K562 (cell line): ENCODE data around the gene ATAD3C. TPM values are rescaled to one million over a fixed set of nuclear protein-coding genes. Genes with fewer than 3 reads are reported as not detected.

Experiments
- ATF1 ChIP-seq, 2 experiments: fragments of 450-650 bp in 1 of 2; IDR thresholded peaks; 2 replicates each; pipeline ENCODE4 v1.6.1; 2016; ENCODE audit warnings: missing compliant biosample characterization in 1 of 2, missing genetic modification characterization in 1 of 2
- CCAR2 ChIP-seq: fragments of 200-400 bp; formaldehyde crosslinking; IDR thresholded peaks from 2 replicates; pipeline ENCODE4 v1.6.1; 2017; ENCODE audit warnings: mild to moderate bottlenecking, low read depth, low read length
- ELF4 ChIP-seq: fragments of 450-650 bp; formaldehyde crosslinking; IDR thresholded peaks from 2 replicates; pipeline ENCODE4 v1.4.0; 2022; ENCODE audit warnings: missing genetic modification characterization
- FIP1L1 ChIP-seq: fragments of 200-400 bp; formaldehyde crosslinking; IDR thresholded peaks from 2 replicates; pipeline ENCODE4 v1.6.1; 2018; ENCODE audit warnings: mild to moderate bottlenecking, low read depth, low read length; ENCODE audit not compliant: poor library complexity, severe bottlenecking
- HMGN3 ChIP-seq: IDR thresholded peaks from 2 replicates; pipeline ENCODE4 v1.6.1; 2011; ENCODE audit warnings: borderline replicate concordance, low read depth, mild to moderate bottlenecking, mixed read lengths, low read length; ENCODE audit not compliant: insufficient read length; ENCODE audit errors: extremely low read depth
- HOMEZ ChIP-seq: fragments of 250-450 bp; sonication (Bioruptor Pico); IDR thresholded peaks from 2 replicates; pipeline ENCODE4 v1.4.0; 2020; ENCODE audit warnings: mild to moderate bottlenecking, moderate library complexity
- HOXB6 ChIP-seq: fragments of 250-450 bp; sonication (Bioruptor Pico); IDR thresholded peaks from 2 replicates; pipeline ENCODE4 v1.5.1; 2022; ENCODE audit warnings: mild to moderate bottlenecking, borderline replicate concordance
- IRF1 ChIP-seq: sonication (generic); formaldehyde crosslinking; IDR thresholded peaks from 2 replicates; pipeline ENCODE4 v1.8.0; 2022; ENCODE audit warnings: missing genetic modification reagents, mild to moderate bottlenecking, borderline replicate concordance
- MECOM ChIP-seq: fragments of 250-450 bp; sonication (Bioruptor Pico); IDR thresholded peaks from 2 replicates; pipeline ENCODE4 v1.8.0; 2022; ENCODE audit warnings: inconsistent platforms
- PCBP2 ChIP-seq: fragments of 200-400 bp; formaldehyde crosslinking; IDR thresholded peaks from 2 replicates; pipeline ENCODE4 v1.6.1; 2018; ENCODE audit warnings: low read length, low read depth, mild to moderate bottlenecking, moderate library complexity; ENCODE audit not compliant: poor library complexity, severe bottlenecking
- PTBP1 ChIP-seq: fragments of 200-400 bp; formaldehyde crosslinking; IDR thresholded peaks from 2 replicates; pipeline ENCODE4 v1.6.1; 2017; ENCODE audit warnings: low read depth, low read length
- REST ChIP-seq, 2 experiments: fragments of 450-650 bp; formaldehyde crosslinking in 1 of 2; IDR thresholded peaks; 2 replicates each; pipeline versions ENCODE4 v1.4.0 to v1.6.1; 2014 to 2020; ENCODE audit warnings: mild to moderate bottlenecking in 2 of 2, borderline replicate concordance in 1 of 2, low read depth in 1 of 2
- SMARCA5 ChIP-seq: fragments of 450-650 bp; IDR thresholded peaks from 2 replicates; pipeline ENCODE4 v1.6.1; 2016
- TOE1 ChIP-seq, 2 experiments: fragments of 450-650 bp in 1 of 2; sonication (generic) in 1 of 2; formaldehyde crosslinking in 1 of 2; IDR thresholded peaks; 2 replicates each; pipeline versions ENCODE4 v1.7.1 to v1.8.0; 2016 to 2022; ENCODE audit warnings: borderline replicate concordance in 2 of 2, mild to moderate bottlenecking in 2 of 2, antibody characterized with exemption in 1 of 2, inconsistent platforms in 1 of 2, low read depth in 1 of 2, missing genetic modification reagents in 1 of 2, moderate library complexity in 1 of 2
- ZNF431 ChIP-seq: sonication (generic); formaldehyde crosslinking; IDR thresholded peaks from 2 replicates; pipeline ENCODE4 v1.8.0; 2022; ENCODE audit warnings: mild to moderate bottlenecking, missing genetic modification reagents
- ZNF79 ChIP-seq: fragments of 250-450 bp; sonication (Bioruptor Pico); IDR thresholded peaks from 2 replicates; pipeline ENCODE4 v1.4.0; 2020; ENCODE audit warnings: low read depth, mild to moderate bottlenecking, moderate library complexity
- polyA plus RNA-seq, 8 experiments: library from polyadenylated mRNA; depleted of rRNA in 4 of 8; stranded (reverse) in 5 of 8; unstranded in 3 of 8; fragments of >200 nt; fragmentation: Nextera tagmentation in 2 of 8; fragmentation: Illumina TruSeq in 1 of 8; extraction: Ambion mirVana in 2 of 8; extraction: Trizol in 1 of 8; gene quantifications; 2 replicates each; pipeline versions ENCODE4 v1.2.1 to v1.2.3, GENCODE V29; 2011 to 2014; ENCODE audit warnings: inconsistent platforms in 1 of 8, missing spikeins in 1 of 8
- total RNA-seq, 7 experiments: library from RNA; depleted of rRNA in 6 of 7; stranded (reverse); fragments of >200 nt in 6 of 7; fragmentation: Illumina TruSeq in 2 of 7; extraction: Trizol in 2 of 7; gene quantifications; 2 replicates each; pipeline versions ENCODE4 v1.2.1 to v1.2.3, GENCODE V29; 2011 to 2021; ENCODE audit warnings: low replicate concordance in 1 of 7

The ATAD3C gene
- total and polyA plus RNA-seq, 9 of the 15 experiments (the other 6 are each of a cell fraction or from before 2014, with no cell fraction given) = 0.03 to 0.18 TPM; not detected in 7

- TF ChIP-seq PCBP2 = no peak
- peak; percentile 96 for TF ChIP-seq ATF1 (CRISPR knock-in tag; IDR thresholded peaks at IDR 0.05)
- peak; percentile 99 for TF ChIP-seq ATF1 (tag; IDR thresholded peaks at IDR 0.05)
- no peak for TF ChIP-seq MECOM (CRISPR knock-in tag)
- no peak for TF ChIP-seq CCAR2
- no peak for TF ChIP-seq SMARCA5
- no peak for TF ChIP-seq ZNF431
- TF ChIP-seq ELF4 (CRISPR knock-in tag) = no peak
- peak; percentile 94 for TF ChIP-seq TOE1 (IDR thresholded peaks at IDR 0.05; ENCODE audit: borderline replicate concordance)
- TF ChIP-seq TOE1 (CRISPR knock-in tag; IDR thresholded peaks at IDR 0.05; ENCODE audit: borderline replicate concordance, low read depth) = no peak
- no peak for TF ChIP-seq PTBP1
- TF ChIP-seq HOMEZ (CRISPR knock-in tag) = no peak
- no peak for TF ChIP-seq REST (IDR thresholded peaks at IDR 0.05; ENCODE audit: borderline replicate concordance)
- TF ChIP-seq REST (CRISPR knock-in tag; IDR thresholded peaks at IDR 0.05; ENCODE audit: low read depth) = peak; percentile 70
- TF ChIP-seq HMGN3 = peak; percentile 25
- TF ChIP-seq FIP1L1 = peak; percentile 85
- no peak; the same call in 1 of the 2 replicates for TF ChIP-seq HOXB6 (CRISPR knock-in tag)
- TF ChIP-seq ZNF79 (CRISPR knock-in tag) = no peak
- no peak for TF ChIP-seq IRF1
These were observed 62.2 kb downstream of the ATAD3C start, which contains the start of gene ATAD3A (continued) for GRCh38 chr1:1511533-1512285.
